GM19240 (cell line): ENCODE data around the gene CRYBG1.
A peak's percentile ranks its signal among the peaks of the same experiment; 100 is the strongest.

Experiments used
- DNase-seq: peaks from one replicate; pipeline ENCODE4 v3.0.0; 2011; ENCODE audit warnings: low spot score; ENCODE audit not compliant: insufficient read length

The CRYBG1 gene

DNA sequence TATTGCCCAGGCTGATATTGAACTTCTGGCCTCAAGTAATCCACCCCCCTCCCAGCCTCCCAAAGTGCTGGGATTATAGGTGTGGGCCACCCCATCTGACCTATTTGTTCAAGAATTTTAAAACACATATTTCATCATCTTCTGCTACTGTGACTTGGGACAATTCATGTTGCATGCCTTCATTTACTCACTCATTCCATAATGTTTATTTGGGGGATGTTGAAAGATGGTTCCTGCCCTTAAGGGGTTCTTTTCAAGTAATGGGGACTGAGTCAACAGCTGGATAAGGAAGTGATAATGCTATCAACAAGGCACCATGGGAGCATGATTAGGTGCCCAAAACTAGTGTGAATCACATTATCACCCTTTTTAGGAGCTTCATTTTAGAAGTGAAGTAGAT lies 62.0 kb downstream of the CRYBG1 start:
- no peak for DNase-seq

GRCh38 chr6:106425382-106425781 lies 64.9 kb downstream of the CRYBG1 start:
- no peak for DNase-seq

DNA sequence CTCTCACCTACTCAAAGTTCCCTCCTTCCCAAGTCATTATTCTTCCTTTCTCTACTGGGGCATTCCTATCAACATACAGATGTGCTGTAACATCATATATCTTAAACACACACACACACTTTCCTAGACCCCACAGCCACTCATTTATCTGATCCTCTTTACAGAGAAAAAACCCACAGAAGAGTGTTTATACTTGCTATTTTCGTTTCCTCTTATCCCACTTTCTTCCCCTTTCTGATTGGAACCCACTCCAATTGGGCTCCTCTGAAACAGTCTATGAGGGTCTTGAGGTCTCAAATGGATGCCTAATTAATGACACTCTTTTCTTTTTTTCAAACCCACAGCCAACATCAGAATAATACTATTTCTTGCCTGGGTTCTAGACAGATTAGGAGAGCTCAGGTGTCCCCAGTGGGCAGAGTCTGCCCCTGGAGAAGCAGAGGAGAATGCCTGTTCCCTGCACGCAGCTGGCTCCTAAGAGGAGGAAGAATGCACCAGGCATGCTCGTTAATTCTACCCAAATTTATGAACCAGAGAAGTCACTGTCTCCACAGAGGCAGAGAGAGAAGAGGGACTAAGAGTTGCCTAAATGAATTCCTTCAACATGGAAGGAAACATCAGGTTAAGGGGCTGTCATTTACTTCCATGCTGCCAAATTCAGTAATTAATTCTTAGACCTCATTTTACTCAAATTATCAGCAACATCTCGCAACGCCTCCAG lies 65.9 kb downstream of the CRYBG1 start:
- no peak for DNase-seq

DNA sequence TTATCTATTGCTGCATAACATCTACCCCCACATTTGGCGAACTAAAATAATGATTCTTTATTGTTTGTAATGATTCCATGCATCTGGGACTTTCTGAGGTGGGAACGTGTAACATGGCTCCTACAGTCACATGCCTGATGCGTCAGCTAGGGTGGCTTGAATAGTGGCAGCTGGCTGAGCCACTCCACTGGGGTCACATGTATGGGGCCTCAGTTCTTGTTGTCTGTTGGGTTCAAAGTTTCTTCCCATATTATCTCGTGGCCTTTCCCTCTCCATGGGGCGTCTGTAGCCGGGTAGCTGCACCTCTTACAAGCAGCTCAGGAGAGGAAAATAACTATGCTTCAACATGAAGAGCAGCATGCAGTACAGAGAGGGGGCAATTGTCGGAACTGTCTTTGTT lies 69.9 kb downstream of the CRYBG1 start:
- DNase-seq, result no peak

DNA sequence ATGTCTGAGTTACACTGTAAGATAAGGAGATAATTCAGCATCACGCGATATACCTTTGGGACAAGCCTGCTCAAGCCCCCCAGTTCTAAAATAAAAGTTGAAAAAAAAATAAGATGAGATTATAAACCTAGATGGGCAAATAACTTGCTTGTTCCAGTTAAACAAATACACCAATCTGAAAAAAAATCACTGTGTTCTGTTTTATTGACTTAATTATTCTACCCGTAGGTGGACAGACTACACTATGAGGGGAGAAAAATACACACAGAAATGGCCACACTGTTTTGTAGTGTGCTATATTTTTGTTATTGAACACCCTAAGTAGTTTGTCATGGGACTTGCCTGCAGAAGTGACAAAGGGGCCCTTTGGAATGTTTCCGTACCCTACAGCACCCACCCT lies 70.9 kb downstream of the CRYBG1 start:
- DNase-seq, result no peak

- DNase-seq, result no peak
Measured at GRCh38 chr6:106431972-106432371, 71.5 kb downstream of the CRYBG1 start.

GRCh38 chr6:106434530-106434929 lies 74.0 kb downstream of the CRYBG1 start:
- DNase-seq, result no peak

- DNase-seq, result no peak
Measured at GRCh38 chr6:106439459-106439858, 78.9 kb downstream of the CRYBG1 start.

DNA sequence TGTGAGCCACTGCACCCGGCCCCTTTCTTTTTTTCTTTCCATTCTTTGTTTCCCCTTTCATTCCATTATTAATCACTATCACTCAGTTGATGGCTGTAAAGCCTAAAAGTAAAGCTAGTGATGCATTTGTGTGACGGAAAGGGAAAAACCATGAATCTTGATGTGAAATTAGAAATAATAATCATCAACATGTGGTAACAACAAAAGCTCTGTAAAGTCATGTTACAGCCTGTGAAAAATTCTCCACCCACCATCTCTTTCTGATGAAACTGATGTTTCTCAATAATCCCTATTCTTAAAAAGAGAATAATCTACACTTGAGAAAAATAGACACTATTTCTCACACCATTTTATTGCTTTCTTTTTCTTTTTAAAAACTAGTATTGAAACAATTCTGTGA lies 80.0 kb downstream of the CRYBG1 start:
- no peak for DNase-seq

GRCh38 chr6:106442395-106442794 lies 81.9 kb downstream of the CRYBG1 start:
- DNase-seq, result no peak

GRCh38 chr6:106444777-106445507 lies 84.4 kb downstream of the CRYBG1 start:
- DNase-seq, result peak; percentile 47

- no peak for DNase-seq
Measured at GRCh38 chr6:106445508-106445878, 85.0 kb downstream of the CRYBG1 start.

- DNase-seq, result no peak
Measured at GRCh38 chr6:106446287-106446885, 85.9 kb downstream of the CRYBG1 start.

DNA sequence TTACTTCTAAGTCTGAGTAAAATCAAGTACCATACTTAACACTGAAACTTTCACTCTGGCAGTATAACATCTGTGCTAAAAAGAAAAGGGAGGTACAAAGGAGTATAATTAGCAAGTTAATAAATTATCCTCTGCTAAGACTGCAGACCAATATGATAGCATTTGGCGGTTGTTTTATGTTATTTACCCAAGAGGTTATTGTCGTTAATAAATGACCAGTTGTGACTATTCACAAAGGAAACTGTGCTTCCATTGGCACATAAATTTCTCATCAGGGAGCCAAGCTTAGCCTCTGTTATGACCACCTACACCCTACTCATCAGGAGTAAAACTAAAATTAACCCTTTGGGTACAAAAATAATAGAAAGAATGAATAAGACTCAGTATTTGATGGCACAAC lies 86.5 kb downstream of the CRYBG1 start:
- no peak for DNase-seq

- peak; percentile 6 for DNase-seq
Measured at GRCh38 chr6:106448000-106448426, 87.5 kb downstream of the CRYBG1 start.

DNA sequence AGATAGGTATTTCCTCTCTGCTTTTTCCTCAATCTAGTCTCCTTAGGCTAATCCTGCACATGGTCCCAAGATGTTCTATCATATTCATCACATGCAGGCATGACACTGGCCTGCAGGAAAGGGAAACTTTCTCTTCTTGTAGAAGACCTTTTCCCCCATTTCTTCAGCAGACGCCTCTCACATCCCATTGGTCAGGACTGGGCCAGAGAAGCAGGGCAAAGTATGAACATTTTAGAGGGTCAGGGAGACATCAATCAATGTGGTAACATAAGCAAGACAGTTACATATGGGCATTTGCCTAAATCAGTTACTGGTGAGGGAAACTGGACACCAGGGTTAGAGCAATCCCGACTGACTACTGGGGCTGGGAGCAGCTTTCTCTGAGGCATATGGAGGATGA lies 90.1 kb downstream of the CRYBG1 start:
- DNase-seq, result no peak

GRCh38 chr6:106451439-106451838 lies 90.9 kb downstream of the CRYBG1 start:
- DNase-seq, result no peak

DNA sequence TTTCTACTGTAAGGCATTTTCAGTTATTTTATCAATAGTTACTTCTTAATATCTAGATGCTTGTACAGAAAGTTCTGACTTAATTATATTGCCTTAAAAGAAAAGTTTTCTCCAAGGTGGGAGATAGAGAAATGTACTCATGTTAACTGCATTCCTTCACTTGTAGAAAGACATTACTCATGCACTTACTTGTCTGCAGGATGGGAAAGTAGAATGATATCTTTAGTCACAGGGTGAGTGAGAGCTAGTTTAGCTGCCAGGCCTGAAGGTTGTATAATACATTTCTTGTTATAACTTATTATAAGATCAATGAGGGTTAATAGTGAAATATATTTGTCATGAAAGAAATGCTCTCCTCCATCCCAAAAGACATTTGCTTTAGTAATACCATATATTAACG lies 92.1 kb downstream of the CRYBG1 start:
- DNase-seq, result no peak

- DNase-seq, result no peak
Measured at GRCh38 chr6:106453756-106454367, 93.3 kb downstream of the CRYBG1 start.

GRCh38 chr6:106456756-106457155 lies 96.2 kb downstream of the CRYBG1 start:
- DNase-seq, result no peak

- DNase-seq, result no peak
Measured at GRCh38 chr6:106458021-106458986, 97.8 kb downstream of the CRYBG1 start.
